Esophagus mucosa (tissue), 1 donor: ENCODE results near the gene REEP3. TPM values are rescaled to one million over a fixed set of nuclear protein-coding genes. Genes with fewer than 3 reads are reported as not detected.

Experiments used
- ATAC-seq: fragments of 200-7000 bp; cut with Tn5 transposase; one replicate; pipeline ENCODE4 v1.9.1; 2020
- total RNA-seq: library from RNA; stranded (reverse); gene quantifications from one replicate; pipeline ENCODE4 v1.2.4, GENCODE V29; 2023
- donor health status: DM: yes; HTN: yes; CAD: no.

The REEP3 gene
- total RNA-seq, 1 donor from 2014 or later, result 24.5 TPM

GRCh38 chr10:63591600-63592379 is 70.6 kb downstream of the REEP3 start:
- no peak for ATAC-seq

- ATAC-seq, result no peak
These were observed 72.4 kb downstream of the REEP3 start for GRCh38 chr10:63593576-63593975.

GRCh38 chr10:63595072-63595471 is 73.9 kb downstream of the REEP3 start:
- ATAC-seq, result no peak

- no peak for ATAC-seq
These were observed 75.7 kb downstream of the REEP3 start for GRCh38 chr10:63596924-63597323.

GRCh38 chr10:63600540-63600939 is 79.3 kb downstream of the REEP3 start:
- ATAC-seq, result no peak

GRCh38 chr10:63603709-63604445 is 82.7 kb downstream of the REEP3 start:
- ATAC-seq, result no peak

- no peak for ATAC-seq
These were observed 84.2 kb downstream of the REEP3 start for GRCh38 chr10:63605197-63605967.

- no peak for ATAC-seq
These were observed 87.3 kb downstream of the REEP3 start for GRCh38 chr10:63608511-63608910.

- ATAC-seq, result peak; percentile 32
These were observed 89.9 kb downstream of the REEP3 start for GRCh38 chr10:63611078-63611477.

- no peak for ATAC-seq
These were observed 93.2 kb downstream of the REEP3 start for GRCh38 chr10:63614371-63614891.

GRCh38 chr10:63618552-63618951 is 97.4 kb downstream of the REEP3 start:
- no peak for ATAC-seq

GRCh38 chr10:63619426-63619825 is 98.2 kb downstream of the REEP3 start:
- ATAC-seq, result no peak

GRCh38 chr10:63622097-63622496 is 100.9 kb downstream of the REEP3 start:
- no peak for ATAC-seq

GRCh38 chr10:63624701-63625100 is 103.5 kb downstream of the REEP3 start:
- no peak for ATAC-seq

- ATAC-seq, result no peak
These were observed 106.2 kb downstream of the REEP3 start for GRCh38 chr10:63627396-63627795.

GRCh38 chr10:63627881-63628296 is 106.7 kb downstream of the REEP3 start:
- no peak for ATAC-seq

- ATAC-seq, result peak; percentile 17
These were observed 107.5 kb downstream of the REEP3 start for GRCh38 chr10:63628526-63629362.

- peak; percentile 87 for ATAC-seq
These were observed 108.3 kb downstream of the REEP3 start for GRCh38 chr10:63629363-63630084.

GRCh38 chr10:63630085-63630930 is 109.1 kb downstream of the REEP3 start:
- ATAC-seq, result peak; percentile 86
